Esophagus squamous epithelium (tissue), 4 donors: ENCODE data around the gene ATP8B4.

Source experiments
- CTCF ChIP-seq, 6 experiments: fragments of 450-650 bp in 4 of 6; fragments of 200-600 bp in 2 of 6; sonication (generic) in 2 of 6; IDR thresholded peaks; one replicate each; pipeline ENCODE4 v1.5.1; 2016 to 2019; ENCODE audit warnings: antibody characterized with exemption in 6 of 6, mild to moderate bottlenecking in 4 of 6, moderate library complexity in 4 of 6
- POLR2A ChIP-seq, 4 donors: fragments of 450-650 bp; IDR thresholded peaks; one replicate each; pipeline ENCODE4 v1.6.1; 2017; ENCODE audit warnings: antibody characterized with exemption in 4 of 4, mild to moderate bottlenecking in 4 of 4, moderate library complexity in 3 of 4

- TF ChIP-seq CTCF (IDR thresholded peaks at IDR 0.05), result no peak
- TF ChIP-seq POLR2A (IDR thresholded peaks at IDR 0.05), result no peak
These were observed 308.3 kb downstream of the ATP8B4 start for GRCh38 chr15:49810720-49811119.
